ENCODE results near the gene H2BK1. TPM values are rescaled to one million over a fixed set of nuclear protein-coding genes. Genes with fewer than 3 reads are reported as not detected.
A peak's percentile ranks its signal among the peaks of the same experiment; 100 is the strongest.

H2BK1 gene
- total RNA-seq, 1 experiment from 2014 or later: not detected

GRCh38 chr7:151226560-151226874 lies 16.2 kb upstream of the H2BK1 start:
- no peaks in the 10 kb centered on the region for H3K27me3 ChIP-seq (ENCODE audit: insufficient read depth, low read depth)
- no TSS peak for BruUV-seq (replicated peaks)
- ChIA-PET CTCF (interaction anchor here (0.6 to 2.5 kb wide), 3 partner anchors 17 to 144 kb away, joined by 3 to 23 read pairs (median 3); no protein-coding TSS in a partner anchor), POLR2A (ENCODE audit: unreplicated experiment) (interaction anchor here (0.6 to 1.4 kb wide), 2 partner anchors 110 to 324 kb away, joined by 6 to 7 read pairs; no protein-coding TSS in a partner anchor)
- peak overlapping the region; percentile 70 for H3K4me3 ChIP-seq
- peaks cover 26% of the 10 kb centered on the region for H3K4me1 ChIP-seq (replicated peaks; ENCODE audit: insufficient read depth)
- peak overlapping the region; percentile 94 for H3K4me2 ChIP-seq
- peaks cover 23% of the 10 kb centered on the region for H3K79me2 ChIP-seq (ENCODE audit: low read depth)
- no peaks in the 10 kb centered on the region for H3K9me2 ChIP-seq (ENCODE audit: insufficient read depth)
- no peaks in the 10 kb centered on the region for H3K9me3 ChIP-seq (ENCODE audit: insufficient read depth, low read depth)
- H4K20me1 ChIP-seq (ENCODE audit: insufficient read depth): no peaks in the 10 kb centered on the region; the same call in 1 of the 2 replicates
- intact Hi-C loops (cut with micrococcal nuclease; ENCODE audit: unreplicated experiment): loop anchor here (5.0 kb wide), 1 partner anchor 114 kb away; no protein-coding TSS in a partner anchor
- H3K36me3 ChIP-seq (ENCODE audit: low read depth): peaks cover 38% of the 10 kb centered on the region
- peaks cover 13% of the 10 kb centered on the region; the same call in 1 of the 2 replicates for H3F3A ChIP-seq (ENCODE audit: insufficient read depth, low read depth)
- H3K27ac ChIP-seq: peak overlapping the region; percentile 24; the same call in 1 of the 2 replicates
- DNase-seq: no peak
- H2AFZ ChIP-seq: peak overlapping the region; percentile 75
- TF ChIP-seq EZH2 (IDR thresholded peaks at IDR 0.05; ENCODE audit: low read depth) (no peak), CTCF (conservative IDR thresholded peaks at IDR 0.05) (no peak)

- Histone ChIP-seq H3K4me2 (peak overlapping the region; percentile 94), H4K20me1 (ENCODE audit: insufficient read depth) (no peaks in the 10 kb centered on the region; the same call in 1 of the 2 replicates), H3K4me3 (peak overlapping the region; percentile 70), H3K27ac (no peak overlapping the region), H3K9me2 (ENCODE audit: insufficient read depth) (no peaks in the 10 kb centered on the region), H2AFZ (peak overlapping the region; percentile 75), H3K4me1 (replicated peaks; ENCODE audit: insufficient read depth) (peaks cover 22% of the 10 kb centered on the region), H3K9me3 (ENCODE audit: insufficient read depth, low read depth) (no peaks in the 10 kb centered on the region), H3K79me2 (ENCODE audit: low read depth) (peaks cover 23% of the 10 kb centered on the region), H3K36me3 (ENCODE audit: low read depth) (peaks cover 38% of the 10 kb centered on the region), H3K27me3 (ENCODE audit: insufficient read depth, low read depth) (no peaks in the 10 kb centered on the region), H3F3A (ENCODE audit: insufficient read depth, low read depth) (peaks cover 13% of the 10 kb centered on the region; the same call in 1 of the 2 replicates)
- ChIA-PET POLR2A (ENCODE audit: unreplicated experiment) (interaction anchor here (1.4 kb wide), 1 partner anchor 110 kb away, joined by 7 read pairs; no protein-coding TSS in a partner anchor), CTCF (no interaction called here)
- DNase-seq: no peak
- TF ChIP-seq EZH2 (IDR thresholded peaks at IDR 0.05; ENCODE audit: low read depth): no peak
- TF ChIP-seq CTCF (conservative IDR thresholded peaks at IDR 0.05): no peak
- BruUV-seq (replicated peaks): no TSS peak
- intact Hi-C loops (cut with micrococcal nuclease; ENCODE audit: unreplicated experiment): loop anchor here (5.0 kb wide), 1 partner anchor 114 kb away; no protein-coding TSS in a partner anchor
These were observed 15.7 kb upstream of the H2BK1 start for GRCh38 chr7:151225948-151226510.

DNA sequence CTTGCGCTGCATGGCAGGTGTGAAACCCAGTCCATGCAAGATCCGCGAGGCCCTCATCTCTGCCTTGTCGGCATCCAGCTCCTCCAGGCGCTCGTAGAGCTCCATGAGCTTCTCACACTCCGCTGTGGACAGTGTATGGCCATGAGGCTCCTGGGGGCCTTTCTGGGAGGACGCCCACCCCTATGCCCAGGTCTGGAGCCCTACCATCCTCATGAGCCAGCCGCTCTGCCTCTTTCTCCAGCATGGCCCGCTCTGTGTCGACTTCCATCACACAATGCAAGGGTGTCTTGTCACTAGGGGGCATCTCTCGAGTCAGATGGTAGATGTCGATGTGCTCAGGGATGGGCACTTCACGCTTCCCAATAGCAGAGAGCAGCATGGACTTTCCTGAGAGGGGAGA lies 13.4 kb upstream of the H2BK1 start:
- Histone ChIP-seq H3K4me2 (no peak overlapping the region), H3K27me3 (ENCODE audit: insufficient read depth, low read depth) (no peaks in the 10 kb centered on the region), H3F3A (ENCODE audit: insufficient read depth, low read depth) (peaks cover 13% of the 10 kb centered on the region; the same call in 1 of the 2 replicates), H3K9me2 (ENCODE audit: insufficient read depth) (no peaks in the 10 kb centered on the region), H3K36me3 (ENCODE audit: low read depth) (peaks cover 52% of the 10 kb centered on the region), H3K9me3 (ENCODE audit: insufficient read depth, low read depth) (no peaks in the 10 kb centered on the region), H2AFZ (no peak overlapping the region), H3K27ac (no peak overlapping the region), H3K79me2 (ENCODE audit: low read depth) (peaks cover 23% of the 10 kb centered on the region), H4K20me1 (ENCODE audit: insufficient read depth) (peaks cover 4% of the 10 kb centered on the region; the same call in 1 of the 2 replicates), H3K4me3 (no peak overlapping the region), H3K4me1 (replicated peaks; ENCODE audit: insufficient read depth) (peaks cover 20% of the 10 kb centered on the region)
- POLR2A ChIA-PET (ENCODE audit: unreplicated experiment): no interaction called here
- no TSS peak for BruUV-seq (replicated peaks)
- intact Hi-C loops (cut with micrococcal nuclease; ENCODE audit: unreplicated experiment): no loop called here
- DNase-seq: no peak
- TF ChIP-seq EZH2 (IDR thresholded peaks at IDR 0.05; ENCODE audit: low read depth) (no peak), CTCF (conservative IDR thresholded peaks at IDR 0.05) (no peak)
- CTCF ChIA-PET: no interaction called here
